Loucy (cell line): ENCODE measurements around the gene TXN.

Experiments used
- H2AFZ ChIP-seq: fragments of 200-600 bp; sonication (generic); 2 replicates; pipeline ENCODE4 v1.6.0; 2016; ENCODE audit warnings: antibody characterized with exemption, mild to moderate bottlenecking, low read length, moderate library complexity
- H3F3A ChIP-seq: fragments of 200-600 bp; 2 replicates; pipeline ENCODE4 v1.6.0; 2016; ENCODE audit warnings: antibody characterized with exemption, low read depth, mild to moderate bottlenecking
- H3K27me3 ChIP-seq: fragments of 200-600 bp; sonication (generic); 2 replicates; pipeline ENCODE4 v1.6.1; 2014; ENCODE audit warnings: low read length, mild to moderate bottlenecking; ENCODE audit not compliant: insufficient read depth, poor library complexity, severe bottlenecking
- H3K36me3 ChIP-seq: fragments of 200-600 bp; sonication (generic); 2 replicates; pipeline ENCODE4 v1.6.1; 2016; ENCODE audit warnings: low read length; ENCODE audit not compliant: insufficient read depth
- H3K4me1 ChIP-seq: fragments of 200-600 bp; sonication (generic); 2 replicates; pipeline ENCODE4 v1.5.1; 2014; ENCODE audit warnings: low read length, mild to moderate bottlenecking; ENCODE audit not compliant: insufficient read depth, poor library complexity, severe bottlenecking
- H3K4me2 ChIP-seq: fragments of 200-600 bp; sonication (generic); 2 replicates; pipeline ENCODE4 v1.6.0; 2014; ENCODE audit warnings: antibody characterized with exemption, low read length, low read depth, mild to moderate bottlenecking; ENCODE audit not compliant: poor library complexity, severe bottlenecking
- H3K4me3 ChIP-seq: fragments of 200-600 bp; sonication (generic); 2 replicates; pipeline ENCODE4 v1.5.1; 2014; ENCODE audit warnings: low read length, mild to moderate bottlenecking, mixed read lengths; ENCODE audit not compliant: poor library complexity, severe bottlenecking
- H3K79me2 ChIP-seq: fragments of 200-600 bp; sonication (generic); 2 replicates; pipeline ENCODE4 v1.6.1; 2014; ENCODE audit warnings: low read length; ENCODE audit not compliant: insufficient read depth
- H3K9ac ChIP-seq: fragments of 200-600 bp; sonication (generic); 2 replicates; pipeline ENCODE4 v1.6.0; 2014; ENCODE audit warnings: mild to moderate bottlenecking, low read depth, low read length, moderate library complexity; ENCODE audit not compliant: poor library complexity, severe bottlenecking
- H3K9me2 ChIP-seq: fragments of 200-600 bp; sonication (generic); replicated peaks from 2 replicates; pipeline ENCODE4 v1.6.1; 2016; ENCODE audit warnings: low read depth, low read length, mixed read lengths
- H3K9me3 ChIP-seq: fragments of 200-600 bp; sonication (generic); 2 replicates; pipeline ENCODE4 v1.6.1; 2014; ENCODE audit warnings: mild to moderate bottlenecking, antibody characterized with exemption, low read length, low read depth; ENCODE audit not compliant: insufficient read depth
- H4K20me1 ChIP-seq: fragments of 200-600 bp; sonication (generic); 2 replicates; pipeline ENCODE4 v1.6.0; 2014; ENCODE audit warnings: antibody characterized with exemption, low read length, mild to moderate bottlenecking; ENCODE audit not compliant: insufficient read depth, poor library complexity, severe bottlenecking
- CTCF ChIP-seq: fragments of 200-600 bp; sonication (generic); conservative IDR thresholded peaks from 2 replicates; pipeline ENCODE4 v1.5.1; 2014; ENCODE audit warnings: mild to moderate bottlenecking, antibody characterized with exemption, low read length
- EZH2phosphoT487 ChIP-seq: fragments of 200-600 bp; IDR thresholded peaks from 2 replicates; pipeline ENCODE4 v1.6.1; 2018; ENCODE audit warnings: antibody characterized with exemption, mild to moderate bottlenecking, moderate library complexity, borderline replicate concordance

Gene TXN

GRCh38 chr9:110261632-110262031, 5.3 kb upstream of the TXN start:
- Histone ChIP-seq H3K4me2 (no peak overlapping the region), H3K4me1 (peaks cover 7% of the 10 kb centered on the region), H3K4me3 (no peak overlapping the region)

DNA sequence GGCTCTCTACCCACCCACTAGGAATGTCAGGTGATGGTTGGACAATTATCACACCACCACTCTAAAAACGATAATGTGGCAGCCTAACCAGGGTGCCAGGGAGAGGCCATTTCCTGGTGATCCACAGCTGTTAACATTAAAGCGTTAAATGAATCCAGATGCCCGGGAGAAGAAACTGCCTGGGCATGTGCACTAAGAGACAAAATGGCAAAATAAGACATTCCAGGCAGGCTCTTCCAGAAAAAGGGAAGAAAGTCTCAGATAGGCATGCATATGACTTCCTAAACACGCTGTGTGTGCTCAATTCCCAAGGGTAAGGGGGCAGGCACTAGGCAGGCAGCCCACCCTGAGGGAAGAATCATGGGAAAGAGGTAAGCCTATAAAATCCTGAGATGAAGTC, 4.6 kb upstream of the TXN start:
- Histone ChIP-seq H3K9me3 (no peaks in the 10 kb centered on the region), H3K9ac (no peak overlapping the region), H3K4me3 (no peak overlapping the region), H3K9me2 (no peaks in the 10 kb centered on the region), H2AFZ (no peak overlapping the region), H4K20me1 (peaks cover 3% of the 10 kb centered on the region), H3K36me3 (no peaks in the 10 kb centered on the region), H3K4me1 (peaks cover 7% of the 10 kb centered on the region), H3K27me3 (peaks cover 4% of the 10 kb centered on the region), H3K79me2 (peaks cover 4% of the 10 kb centered on the region), H3K4me2 (no peak overlapping the region), H3F3A (no peaks in the 10 kb centered on the region)
- TF ChIP-seq EZH2phosphoT487 (no peak), CTCF (no peak)

More at GRCh38 chr9:110261632-110262031, 5.3 kb upstream of the TXN start:
- Histone ChIP-seq H3K9me3 (no peaks in the 10 kb centered on the region), H3K9ac (no peak overlapping the region), H3K27me3 (no peaks in the 10 kb centered on the region), H3K79me2 (no peaks in the 10 kb centered on the region), H4K20me1 (no peaks in the 10 kb centered on the region), H2AFZ (no peak overlapping the region), H3F3A (no peaks in the 10 kb centered on the region), H3K9me2 (no peaks in the 10 kb centered on the region), H3K36me3 (no peaks in the 10 kb centered on the region)
- TF ChIP-seq EZH2phosphoT487: no peak
- TF ChIP-seq CTCF: no peak

DNA sequence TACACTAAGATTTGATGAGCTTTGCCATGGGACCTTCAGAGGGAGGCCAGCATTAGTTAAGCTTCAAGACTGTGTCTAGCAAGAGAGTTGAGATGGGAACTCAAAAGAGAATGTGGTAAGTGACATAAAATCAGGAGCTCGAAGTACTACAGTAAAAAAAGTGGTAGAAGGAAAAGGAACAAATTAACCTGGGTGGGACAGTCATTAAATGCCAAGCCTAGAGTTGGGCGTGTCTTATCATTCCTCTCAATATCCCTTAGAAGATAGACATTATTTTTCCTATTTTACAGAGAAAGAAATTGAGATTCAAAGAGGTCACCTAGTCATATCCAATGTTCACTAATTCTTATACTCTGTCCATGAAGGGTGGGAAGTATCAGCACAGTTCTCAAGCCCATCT, 3.3 kb upstream of the TXN start:
- Histone ChIP-seq H3K79me2 (peaks cover 17% of the 10 kb centered on the region), H3K9me2 (no peaks in the 10 kb centered on the region), H3K4me1 (peaks cover 15% of the 10 kb centered on the region), H3K4me3 (no peak overlapping the region), H3F3A (no peaks in the 10 kb centered on the region), H2AFZ (no peak overlapping the region), H3K9ac (no peak overlapping the region), H3K9me3 (no peaks in the 10 kb centered on the region), H3K36me3 (no peaks in the 10 kb centered on the region), H3K4me2 (no peak overlapping the region), H3K27me3 (peaks cover 4% of the 10 kb centered on the region), H4K20me1 (peaks cover 14% of the 10 kb centered on the region)
- TF ChIP-seq CTCF (no peak), EZH2phosphoT487 (no peak)
